ENCODE data around the gene CDKN2AIPNL.

The CDKN2AIPNL gene

DNA sequence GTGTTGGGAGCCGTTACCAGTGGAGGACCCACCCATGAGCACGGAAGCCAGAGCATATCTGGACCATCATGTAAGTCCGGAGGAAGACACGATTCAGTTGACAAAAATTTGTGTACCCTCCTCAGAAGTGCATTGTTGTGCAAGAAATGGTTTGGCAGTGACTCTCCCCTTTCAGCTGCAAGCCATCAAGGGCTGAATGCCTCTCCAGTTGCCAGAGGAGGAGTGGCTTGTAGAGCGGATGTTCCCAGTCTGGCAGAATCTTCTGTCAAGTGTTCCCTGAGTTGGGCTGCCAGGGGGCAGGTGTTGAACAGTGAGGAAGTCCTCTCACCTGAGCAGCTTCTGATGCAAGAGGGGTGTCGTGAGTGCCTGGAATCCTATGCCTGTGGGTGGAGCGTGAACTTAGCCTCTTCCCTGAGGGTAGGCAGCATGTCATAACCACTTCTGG lies 27.6 kb upstream of the CDKN2AIPNL start:
- peak; percentile 73 for DNase-seq (ENCODE audit: low read depth)

DNA sequence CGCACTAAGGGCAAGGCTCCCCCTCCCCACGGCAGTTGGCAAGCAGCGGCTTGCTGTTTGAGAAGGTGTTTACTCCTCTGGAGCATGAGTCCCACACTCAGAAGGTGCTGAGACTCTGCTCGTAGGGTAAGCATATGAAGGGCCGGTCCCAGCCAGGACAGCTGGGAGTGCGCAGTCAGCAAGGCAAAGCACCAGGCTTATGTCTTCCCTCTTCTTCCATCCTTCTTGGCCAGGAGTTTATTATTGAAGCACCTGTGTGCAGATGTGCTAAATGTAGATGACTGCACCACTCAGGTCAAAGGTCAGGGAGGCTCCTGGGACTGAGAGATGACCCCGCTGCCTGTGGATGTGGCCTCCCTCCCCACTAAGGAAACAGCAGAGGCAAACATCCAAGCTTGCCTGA lies 27.0 kb upstream of the CDKN2AIPNL start:
- in situ Hi-C loops (cut with HindIII; ENCODE audit: low sequenced_read_pairs) = no loop called here
- DNase-seq (ENCODE audit: low read depth) = no peak
- TF ChIP-seq, protein P1, sequence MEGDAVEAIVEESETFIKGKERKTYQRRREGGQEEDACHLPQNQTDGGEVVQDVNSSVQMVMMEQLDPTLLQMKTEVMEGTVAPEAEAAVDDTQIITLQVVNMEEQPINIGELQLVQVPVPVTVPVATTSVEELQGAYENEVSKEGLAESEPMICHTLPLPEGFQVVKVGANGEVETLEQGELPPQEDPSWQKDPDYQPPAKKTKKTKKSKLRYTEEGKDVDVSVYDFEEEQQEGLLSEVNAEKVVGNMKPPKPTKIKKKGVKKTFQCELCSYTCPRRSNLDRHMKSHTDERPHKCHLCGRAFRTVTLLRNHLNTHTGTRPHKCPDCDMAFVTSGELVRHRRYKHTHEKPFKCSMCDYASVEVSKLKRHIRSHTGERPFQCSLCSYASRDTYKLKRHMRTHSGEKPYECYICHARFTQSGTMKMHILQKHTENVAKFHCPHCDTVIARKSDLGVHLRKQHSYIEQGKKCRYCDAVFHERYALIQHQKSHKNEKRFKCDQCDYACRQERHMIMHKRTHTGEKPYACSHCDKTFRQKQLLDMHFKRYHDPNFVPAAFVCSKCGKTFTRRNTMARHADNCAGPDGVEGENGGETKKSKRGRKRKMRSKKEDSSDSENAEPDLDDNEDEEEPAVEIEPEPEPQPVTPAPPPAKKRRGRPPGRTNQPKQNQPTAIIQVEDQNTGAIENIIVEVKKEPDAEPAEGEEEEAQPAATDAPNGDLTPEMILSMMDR (IDR thresholded peaks at IDR 0.05; ENCODE audit: low read depth, low read length, missing control alignments) = no peak
- no peak overlapping the region for H3K4me3 ChIP-seq (ENCODE audit: low read depth, low read length)

More for the DNA sequence above, 27.6 kb upstream of the CDKN2AIPNL start:
- no peak overlapping the region for H3K4me3 ChIP-seq (ENCODE audit: low read depth, low read length)
- in situ Hi-C loops (cut with HindIII; ENCODE audit: low sequenced_read_pairs) = no loop called here
- TF ChIP-seq, protein P1 (IDR thresholded peaks at IDR 0.05; ENCODE audit: low read depth, low read length, missing control alignments) = no peak

DNA sequence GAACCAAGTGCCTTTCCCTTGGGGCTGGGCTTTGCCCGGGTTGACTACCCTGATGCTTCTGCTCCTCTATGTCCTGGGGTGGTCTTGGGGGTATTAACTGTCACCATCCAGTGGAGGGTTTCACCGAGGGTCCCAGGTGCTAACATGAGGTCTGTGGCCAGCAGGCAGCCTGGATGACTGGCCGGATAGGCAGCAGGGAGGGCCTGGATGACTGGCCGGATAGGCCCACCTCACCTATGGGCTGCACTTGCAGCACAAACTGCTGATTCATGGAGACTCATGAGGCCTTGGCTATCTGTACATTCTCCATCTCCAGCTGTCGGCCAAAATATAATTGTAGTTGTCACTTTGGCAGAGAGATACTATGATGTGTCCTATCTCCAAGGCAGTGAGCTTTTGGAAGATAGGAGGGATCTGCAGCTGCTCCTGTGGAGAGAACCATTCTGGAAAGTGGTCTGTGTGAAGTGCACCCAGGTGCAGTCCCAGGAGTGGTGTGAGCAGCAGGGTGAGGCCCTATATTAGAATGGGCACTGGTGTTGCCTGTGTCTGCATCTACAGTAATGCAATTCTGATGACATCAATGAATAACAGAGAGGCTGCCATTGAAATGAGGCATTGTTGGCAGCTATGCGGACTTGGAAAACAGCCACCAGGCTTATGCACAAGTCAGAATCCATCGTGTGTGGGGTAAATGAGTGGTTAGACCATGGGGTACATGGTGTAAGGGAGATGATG lies 26.3 kb upstream of the CDKN2AIPNL start:
- peak; percentile 27 for DNase-seq (ENCODE audit: low read depth)
- H3K4me3 ChIP-seq (ENCODE audit: low read depth, low read length) = no peak overlapping the region
- in situ Hi-C loops (cut with HindIII; ENCODE audit: low sequenced_read_pairs) = no loop called here
- TF ChIP-seq, protein P1 (IDR thresholded peaks at IDR 0.05; ENCODE audit: low read depth, low read length, missing control alignments) = no peak

DNA sequence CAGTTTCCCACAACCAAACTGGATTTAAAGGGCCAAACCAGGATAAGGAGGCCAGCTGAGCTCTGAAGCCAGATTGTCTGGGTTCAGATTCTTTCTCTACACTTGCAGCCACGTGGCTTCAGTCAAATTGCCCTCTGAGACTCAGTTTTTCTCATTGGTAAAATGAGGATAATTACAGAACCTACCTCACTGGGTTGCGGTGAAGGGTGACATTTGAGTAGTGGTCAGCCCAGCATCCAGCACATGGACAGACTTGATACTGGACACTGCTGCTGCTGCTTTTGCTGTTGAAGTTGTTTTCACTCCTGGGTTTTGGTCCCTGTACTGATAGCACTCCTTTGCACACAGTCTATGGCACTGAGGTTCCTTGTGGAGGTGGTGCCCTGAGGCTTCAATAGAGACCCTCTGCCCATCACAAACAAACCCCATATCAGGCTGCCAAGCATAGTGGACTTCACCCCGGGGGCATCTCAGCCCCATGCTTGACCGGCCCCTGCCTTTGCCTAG lies 25.7 kb upstream of the CDKN2AIPNL start:
- in situ Hi-C loops (cut with HindIII; ENCODE audit: low sequenced_read_pairs) = no loop called here
- no peak for DNase-seq (ENCODE audit: low read depth)
- H3K4me3 ChIP-seq (ENCODE audit: low read depth, low read length) = no peak overlapping the region
- TF ChIP-seq, protein P1 (IDR thresholded peaks at IDR 0.05; ENCODE audit: low read depth, low read length, missing control alignments) = no peak

DNA sequence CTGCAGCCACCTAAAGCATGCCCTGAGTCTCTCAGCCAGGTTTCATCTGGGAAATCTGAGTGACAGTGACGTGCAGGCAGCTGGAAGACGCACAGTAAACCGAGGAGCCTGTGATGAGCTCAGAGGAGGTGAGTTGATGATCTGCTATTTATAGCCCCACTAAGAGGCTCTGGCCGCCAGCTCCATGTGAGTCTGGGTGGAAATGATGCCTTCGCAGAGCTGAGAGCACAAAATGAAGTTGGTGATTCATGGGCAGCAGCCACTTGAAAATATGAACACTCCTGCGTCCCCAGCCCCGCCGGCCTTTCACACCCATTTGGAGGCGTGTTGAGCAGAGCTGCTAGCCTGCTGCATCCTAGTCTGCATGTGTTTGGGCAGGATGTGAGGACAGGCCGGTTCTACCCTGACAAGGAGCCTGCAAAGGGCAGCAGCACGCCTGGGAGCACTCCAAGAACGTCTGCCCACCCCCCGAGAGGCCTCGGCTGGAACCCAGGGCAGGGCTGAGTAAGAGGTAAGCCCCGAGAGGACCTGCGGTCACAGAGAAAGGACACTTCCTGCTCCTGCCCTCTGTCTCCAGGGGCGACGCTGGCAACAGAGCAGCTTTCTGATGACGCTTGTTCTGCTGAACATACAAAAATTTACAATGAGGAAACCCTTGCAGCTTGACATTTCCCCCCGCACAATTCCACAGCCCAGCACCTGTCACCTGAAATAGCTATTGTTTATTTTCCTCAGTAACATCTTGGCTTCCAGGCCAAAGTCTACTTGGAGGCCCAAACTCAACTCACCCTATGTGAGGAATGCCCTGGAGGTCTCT lies 25.1 kb upstream of the CDKN2AIPNL start:
- in situ Hi-C loops (cut with HindIII; ENCODE audit: low sequenced_read_pairs) = no loop called here
- DNase-seq (ENCODE audit: low read depth) = peak; percentile 59
- no peak overlapping the region for H3K4me3 ChIP-seq (ENCODE audit: low read depth, low read length)
- TF ChIP-seq, protein P1 (IDR thresholded peaks at IDR 0.05; ENCODE audit: low read depth, low read length, missing control alignments) = no peak

DNA sequence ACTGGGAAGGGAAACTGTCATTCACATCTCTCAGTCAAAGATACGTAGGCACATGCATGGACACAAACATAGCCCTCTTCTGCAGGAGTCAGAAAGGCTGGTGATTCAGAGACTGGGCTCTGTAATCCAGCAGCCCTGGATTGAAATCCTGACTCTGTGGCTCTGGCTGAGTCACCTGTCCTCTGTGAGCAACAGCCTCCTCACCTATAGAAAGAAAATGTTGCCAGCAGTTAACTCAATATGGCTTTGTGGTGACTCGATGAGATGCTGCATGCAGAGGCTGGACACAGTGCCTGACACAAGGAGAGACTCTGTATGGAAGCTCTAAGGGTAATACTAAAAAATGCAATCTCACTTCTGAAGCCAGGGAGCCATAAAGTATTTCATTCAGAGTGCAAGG lies 23.9 kb upstream of the CDKN2AIPNL start:
- no peak for DNase-seq (ENCODE audit: low read depth)
- in situ Hi-C loops (cut with HindIII; ENCODE audit: low sequenced_read_pairs) = no loop called here
- H3K4me3 ChIP-seq (ENCODE audit: low read depth, low read length) = no peak overlapping the region
- TF ChIP-seq, protein P1 (IDR thresholded peaks at IDR 0.05; ENCODE audit: low read depth, low read length, missing control alignments) = no peak
